ENCODE data around the gene GAR1.

The GAR1 gene

DNA sequence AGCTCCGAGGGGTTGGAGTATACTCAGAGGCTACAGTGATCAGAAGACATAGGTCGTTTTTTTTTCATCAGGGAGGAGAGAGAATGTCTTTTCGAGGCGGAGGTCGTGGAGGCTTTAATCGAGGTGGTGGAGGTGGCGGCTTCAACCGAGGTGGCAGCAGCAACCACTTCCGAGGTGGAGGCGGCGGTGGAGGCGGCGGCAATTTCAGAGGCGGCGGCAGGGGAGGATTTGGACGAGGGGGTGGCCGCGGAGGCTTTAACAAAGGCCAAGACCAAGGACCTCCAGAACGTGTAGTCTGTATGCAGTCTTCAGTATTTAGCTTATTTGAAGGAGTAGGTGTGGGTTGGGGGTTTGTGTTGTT lies 500 bp downstream of the GAR1 start:
- Histone ChIP-seq H3K9me3 (ENCODE audit: control insufficient read depth, insufficient read depth, low read depth, low read length) (no peaks in the 10 kb centered on the region), H3K27ac (ENCODE audit: extremely low read depth, low read depth, low read length) (no peak overlapping the region), H3K4me3 (ENCODE audit: low read depth, low read length) (peak overlapping the region; percentile 85), H3K36me3 (ENCODE audit: control insufficient read depth in 2 of 2, insufficient read depth in 1 of 2, low read length in 2 of 2) (peaks cover 13 to 42% of the 10 kb centered on the region in 2 experiments), H3K4me1 (ENCODE audit: control insufficient read depth, insufficient read depth, low read length) (no peaks in the 10 kb centered on the region)
- ChIA-PET POLR2A (interaction anchor here (1.3 kb wide), 1 partner anchor 16 kb away, joined by 3 read pairs; no protein-coding TSS in a partner anchor), CTCF (interaction anchor here (1.4 kb wide), 1 partner anchor 11 kb away, joined by 7 read pairs; no protein-coding TSS in a partner anchor)
- TF ChIP-seq ZFHX2 (tag by site-specific recombination; conservative IDR thresholded peaks at IDR 0.05), result peak; percentile 81
- TF ChIP-seq EGR2 (tag by site-specific recombination; IDR thresholded peaks at IDR 0.05; ENCODE audit: low read depth), result peak; percentile 86
- no peak for TF ChIP-seq SCRT2 (tag by site-specific recombination; IDR thresholded peaks at IDR 0.05)
- TF ChIP-seq ZNF473 (tag by site-specific recombination; IDR thresholded peaks at IDR 0.05), result no peak

- Histone ChIP-seq H3K9me3 (ENCODE audit: control insufficient read depth, insufficient read depth, low read depth, low read length) (no peaks in the 10 kb centered on the region), H3K27ac (ENCODE audit: extremely low read depth, low read depth, low read length) (no peak overlapping the region), H3K4me1 (ENCODE audit: control insufficient read depth, insufficient read depth, low read length) (no peaks in the 10 kb centered on the region), H3K36me3 (ENCODE audit: control insufficient read depth in 2 of 2, insufficient read depth in 1 of 2, low read length in 2 of 2) (peaks cover 13 to 47% of the 10 kb centered on the region in 2 experiments), H3K4me3 (ENCODE audit: low read depth, low read length) (no peak overlapping the region)
- ChIA-PET POLR2A (interaction anchor here (0.7 kb wide), 1 partner anchor 295 kb away, joined by 3 read pairs; no protein-coding TSS in a partner anchor), CTCF (interaction anchor here (1.4 kb wide), 1 partner anchor 10 kb away, joined by 7 read pairs; no protein-coding TSS in a partner anchor)
- TF ChIP-seq ZNF366 (tag by site-specific recombination; conservative IDR thresholded peaks at IDR 0.05) (no peak), ZNF621 (tag by site-specific recombination; IDR thresholded peaks at IDR 0.05) (no peak), ZNF600 (tag by site-specific recombination; IDR thresholded peaks at IDR 0.05) (no peak), ZNF513 (tag by site-specific recombination; IDR thresholded peaks at IDR 0.05) (no peak), ZFP3 (tag by site-specific recombination; IDR thresholded peaks at IDR 0.05; ENCODE audit: low read depth) (no peak), ZNF341 (tag by site-specific recombination; IDR thresholded peaks at IDR 0.05; ENCODE audit: low read depth) (no peak)
These were observed 1.3 kb downstream of the GAR1 start for GRCh38 chr4:109816894-109817293.

DNA sequence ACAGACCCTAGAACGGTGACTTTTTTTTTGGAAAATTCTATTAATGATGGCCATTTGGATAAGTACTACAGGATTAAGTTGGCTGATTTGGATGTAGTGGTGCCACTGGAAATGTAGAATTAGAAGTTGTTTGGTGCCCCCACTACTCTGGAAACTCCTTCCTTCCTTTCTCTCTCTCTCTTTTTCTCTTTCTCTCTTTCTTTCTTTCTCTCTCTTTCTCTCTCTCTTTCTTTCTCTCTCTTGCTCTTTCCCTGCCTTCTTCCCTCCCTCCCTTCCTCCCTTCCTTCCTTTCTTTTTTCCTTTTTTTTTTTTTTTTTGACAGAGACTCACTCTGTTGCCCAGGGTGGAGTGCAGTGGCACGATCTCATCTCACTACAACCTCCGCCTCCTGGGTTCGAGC lies 2.7 kb downstream of the GAR1 start:
- H3K9me3 ChIP-seq (ENCODE audit: control insufficient read depth, insufficient read depth, low read depth, low read length), result no peaks in the 10 kb centered on the region
- no peak overlapping the region for H3K27ac ChIP-seq (ENCODE audit: extremely low read depth, low read depth, low read length)
- H3K4me3 ChIP-seq (ENCODE audit: low read depth, low read length), result no peak overlapping the region
- no peak for TF ChIP-seq ZNF174 (tag by site-specific recombination; IDR thresholded peaks at IDR 0.05)
- TF ChIP-seq ZNF366 (tag by site-specific recombination; conservative IDR thresholded peaks at IDR 0.05), result peak; percentile 47; the same call in 1 of the 2 replicates
- TF ChIP-seq ZNF24 (tag by site-specific recombination; IDR thresholded peaks at IDR 0.05), result no peak
- TF ChIP-seq ZNF610 (tag by site-specific recombination; IDR thresholded peaks at IDR 0.05; ENCODE audit: borderline replicate concordance), result no peak
- TF ChIP-seq, protein P1, sequence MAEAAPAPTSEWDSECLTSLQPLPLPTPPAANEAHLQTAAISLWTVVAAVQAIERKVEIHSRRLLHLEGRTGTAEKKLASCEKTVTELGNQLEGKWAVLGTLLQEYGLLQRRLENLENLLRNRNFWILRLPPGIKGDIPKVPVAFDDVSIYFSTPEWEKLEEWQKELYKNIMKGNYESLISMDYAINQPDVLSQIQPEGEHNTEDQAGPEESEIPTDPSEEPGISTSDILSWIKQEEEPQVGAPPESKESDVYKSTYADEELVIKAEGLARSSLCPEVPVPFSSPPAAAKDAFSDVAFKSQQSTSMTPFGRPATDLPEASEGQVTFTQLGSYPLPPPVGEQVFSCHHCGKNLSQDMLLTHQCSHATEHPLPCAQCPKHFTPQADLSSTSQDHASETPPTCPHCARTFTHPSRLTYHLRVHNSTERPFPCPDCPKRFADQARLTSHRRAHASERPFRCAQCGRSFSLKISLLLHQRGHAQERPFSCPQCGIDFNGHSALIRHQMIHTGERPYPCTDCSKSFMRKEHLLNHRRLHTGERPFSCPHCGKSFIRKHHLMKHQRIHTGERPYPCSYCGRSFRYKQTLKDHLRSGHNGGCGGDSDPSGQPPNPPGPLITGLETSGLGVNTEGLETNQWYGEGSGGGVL (tag by site-specific recombination; IDR thresholded peaks at IDR 0.05), result no peak
- TF ChIP-seq ZNF223 (tag by site-specific recombination; IDR thresholded peaks at IDR 0.05), result no peak
- TF ChIP-seq ZNF391 (tag by site-specific recombination; IDR thresholded peaks at IDR 0.05; ENCODE audit: borderline replicate concordance, low read depth), result no peak
- 0 out of 2 replicates have a peak, but pooled peaks have one; percentile 39 for TF ChIP-seq ZNF596 (tag by site-specific recombination; IDR thresholded peaks at IDR 0.05)
- TF ChIP-seq, protein P2, sequence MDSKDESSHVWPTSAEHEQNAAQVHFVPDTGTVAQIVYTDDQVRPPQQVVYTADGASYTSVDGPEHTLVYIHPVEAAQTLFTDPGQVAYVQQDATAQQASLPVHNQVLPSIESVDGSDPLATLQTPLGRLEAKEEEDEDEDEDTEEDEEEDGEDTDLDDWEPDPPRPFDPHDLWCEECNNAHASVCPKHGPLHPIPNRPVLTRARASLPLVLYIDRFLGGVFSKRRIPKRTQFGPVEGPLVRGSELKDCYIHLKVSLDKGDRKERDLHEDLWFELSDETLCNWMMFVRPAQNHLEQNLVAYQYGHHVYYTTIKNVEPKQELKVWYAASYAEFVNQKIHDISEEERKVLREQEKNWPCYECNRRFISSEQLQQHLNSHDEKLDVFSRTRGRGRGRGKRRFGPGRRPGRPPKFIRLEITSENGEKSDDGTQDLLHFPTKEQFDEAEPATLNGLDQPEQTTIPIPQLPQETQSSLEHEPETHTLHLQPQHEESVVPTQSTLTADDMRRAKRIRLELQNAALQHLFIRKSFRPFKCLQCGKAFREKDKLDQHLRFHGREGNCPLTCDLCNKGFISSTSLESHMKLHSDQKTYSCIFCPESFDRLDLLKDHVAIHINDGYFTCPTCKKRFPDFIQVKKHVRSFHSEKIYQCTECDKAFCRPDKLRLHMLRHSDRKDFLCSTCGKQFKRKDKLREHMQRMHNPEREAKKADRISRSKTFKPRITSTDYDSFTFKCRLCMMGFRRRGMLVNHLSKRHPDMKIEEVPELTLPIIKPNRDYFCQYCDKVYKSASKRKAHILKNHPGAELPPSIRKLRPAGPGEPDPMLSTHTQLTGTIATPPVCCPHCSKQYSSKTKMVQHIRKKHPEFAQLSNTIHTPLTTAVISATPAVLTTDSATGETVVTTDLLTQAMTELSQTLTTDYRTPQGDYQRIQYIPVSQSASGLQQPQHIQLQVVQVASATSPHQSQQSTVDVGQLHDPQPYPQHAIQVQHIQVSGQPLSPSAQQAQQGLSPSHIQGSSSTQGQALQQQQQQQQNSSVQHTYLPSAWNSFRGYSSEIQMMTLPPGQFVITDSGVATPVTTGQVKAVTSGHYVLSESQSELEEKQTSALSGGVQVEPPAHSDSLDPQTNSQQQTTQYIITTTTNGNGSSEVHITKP (tag by site-specific recombination; IDR thresholded peaks at IDR 0.05), result no peak
- ChIA-PET POLR2A (no interaction called here), CTCF (no interaction called here)
- no peaks in the 10 kb centered on the region for H3K4me1 ChIP-seq (ENCODE audit: control insufficient read depth, insufficient read depth, low read length)
- H3K36me3 ChIP-seq (ENCODE audit: control insufficient read depth in 2 of 2, insufficient read depth in 1 of 2, low read length in 2 of 2), result peaks cover 24 to 59% of the 10 kb centered on the region in 2 experiments
